Sigmoid colon (tissue), 4 donors: ENCODE data around the gene DHX29.

Source experiments
- POLR2A ChIP-seq, 2 donors: fragments of 450-650 bp; IDR thresholded peaks; one replicate each; pipeline ENCODE4 v1.6.1; 2016; ENCODE audit warnings: antibody characterized with exemption in 2 of 2, mild to moderate bottlenecking in 2 of 2, moderate library complexity in 2 of 2
- POLR2AphosphoS5 ChIP-seq, 4 donors: sonication (generic); formaldehyde crosslinking; IDR thresholded peaks; one replicate each; pipeline ENCODE4 v1.6.1; 2017; ENCODE audit warnings: antibody characterized with exemption in 4 of 4
- TF ChIP-seq, protein P1 (sequence below), 4 experiments: fragments of 450-650 bp in 3 of 4; fragments of 200-600 bp in 1 of 4; IDR thresholded peaks; one replicate each; pipeline ENCODE4 v1.5.1; 2016 to 2019; ENCODE audit warnings: antibody characterized with exemption in 4 of 4, mild to moderate bottlenecking in 3 of 4, moderate library complexity in 2 of 4

DNA sequence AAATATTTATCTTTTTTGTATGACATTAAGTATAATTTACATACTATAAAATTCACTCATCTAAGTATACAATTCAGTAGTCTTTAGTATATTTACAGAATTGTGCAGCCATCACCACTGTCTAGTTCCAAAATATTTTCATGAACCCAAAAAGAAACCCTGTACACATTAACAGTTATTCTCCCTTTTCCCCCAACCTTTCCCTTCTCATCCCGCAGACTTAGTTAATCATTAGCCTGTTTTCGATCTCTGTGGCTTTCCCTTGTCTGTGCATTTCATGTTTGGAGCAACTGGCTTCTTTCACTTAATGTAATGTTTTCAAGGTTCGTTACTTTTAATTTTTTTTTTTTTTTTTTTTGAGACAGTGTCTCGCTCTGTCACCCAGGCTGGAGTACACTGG is 37.8 kb upstream of the DHX29 start:
- TF ChIP-seq, protein P1, sequence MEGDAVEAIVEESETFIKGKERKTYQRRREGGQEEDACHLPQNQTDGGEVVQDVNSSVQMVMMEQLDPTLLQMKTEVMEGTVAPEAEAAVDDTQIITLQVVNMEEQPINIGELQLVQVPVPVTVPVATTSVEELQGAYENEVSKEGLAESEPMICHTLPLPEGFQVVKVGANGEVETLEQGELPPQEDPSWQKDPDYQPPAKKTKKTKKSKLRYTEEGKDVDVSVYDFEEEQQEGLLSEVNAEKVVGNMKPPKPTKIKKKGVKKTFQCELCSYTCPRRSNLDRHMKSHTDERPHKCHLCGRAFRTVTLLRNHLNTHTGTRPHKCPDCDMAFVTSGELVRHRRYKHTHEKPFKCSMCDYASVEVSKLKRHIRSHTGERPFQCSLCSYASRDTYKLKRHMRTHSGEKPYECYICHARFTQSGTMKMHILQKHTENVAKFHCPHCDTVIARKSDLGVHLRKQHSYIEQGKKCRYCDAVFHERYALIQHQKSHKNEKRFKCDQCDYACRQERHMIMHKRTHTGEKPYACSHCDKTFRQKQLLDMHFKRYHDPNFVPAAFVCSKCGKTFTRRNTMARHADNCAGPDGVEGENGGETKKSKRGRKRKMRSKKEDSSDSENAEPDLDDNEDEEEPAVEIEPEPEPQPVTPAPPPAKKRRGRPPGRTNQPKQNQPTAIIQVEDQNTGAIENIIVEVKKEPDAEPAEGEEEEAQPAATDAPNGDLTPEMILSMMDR (IDR thresholded peaks at IDR 0.05): no peak
- no peak for TF ChIP-seq POLR2A (IDR thresholded peaks at IDR 0.05)
- TF ChIP-seq POLR2AphosphoS5 (IDR thresholded peaks at IDR 0.05): no peak
